Sigmoid colon (tissue), 4 donors: Measurements from ENCODE around the gene EXOC6B.

Experiments
- POLR2AphosphoS5 ChIP-seq, 4 donors: sonication (generic); formaldehyde crosslinking; IDR thresholded peaks; one replicate each; pipeline ENCODE4 v1.6.1; 2017; ENCODE audit warnings: antibody characterized with exemption in 4 of 4
- TF ChIP-seq, protein P1 (sequence below), 4 experiments: fragments of 450-650 bp in 3 of 4; fragments of 200-600 bp in 1 of 4; IDR thresholded peaks; one replicate each; pipeline ENCODE4 v1.5.1; 2016 to 2019; ENCODE audit warnings: antibody characterized with exemption in 4 of 4, mild to moderate bottlenecking in 3 of 4, moderate library complexity in 2 of 4

DNA sequence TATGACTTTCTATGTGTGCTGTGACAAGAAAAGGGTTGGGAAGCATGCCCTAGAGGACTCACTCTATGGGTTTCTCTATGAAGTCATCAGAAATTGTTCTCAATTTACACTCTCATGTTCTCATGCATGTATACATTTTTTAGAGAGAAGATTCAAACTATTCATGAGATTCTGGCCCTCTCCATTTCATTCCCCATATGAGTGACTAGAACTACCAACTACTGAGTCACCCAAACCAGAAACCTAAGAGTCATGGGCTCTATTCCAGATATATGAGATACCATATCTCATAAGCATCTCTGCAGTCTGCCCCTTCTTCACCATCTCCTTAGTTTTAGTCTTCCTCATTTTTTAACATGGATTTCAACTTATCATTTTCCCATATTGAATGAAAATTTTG, 87.7 kb downstream of the EXOC6B start:
- TF ChIP-seq, protein P1, sequence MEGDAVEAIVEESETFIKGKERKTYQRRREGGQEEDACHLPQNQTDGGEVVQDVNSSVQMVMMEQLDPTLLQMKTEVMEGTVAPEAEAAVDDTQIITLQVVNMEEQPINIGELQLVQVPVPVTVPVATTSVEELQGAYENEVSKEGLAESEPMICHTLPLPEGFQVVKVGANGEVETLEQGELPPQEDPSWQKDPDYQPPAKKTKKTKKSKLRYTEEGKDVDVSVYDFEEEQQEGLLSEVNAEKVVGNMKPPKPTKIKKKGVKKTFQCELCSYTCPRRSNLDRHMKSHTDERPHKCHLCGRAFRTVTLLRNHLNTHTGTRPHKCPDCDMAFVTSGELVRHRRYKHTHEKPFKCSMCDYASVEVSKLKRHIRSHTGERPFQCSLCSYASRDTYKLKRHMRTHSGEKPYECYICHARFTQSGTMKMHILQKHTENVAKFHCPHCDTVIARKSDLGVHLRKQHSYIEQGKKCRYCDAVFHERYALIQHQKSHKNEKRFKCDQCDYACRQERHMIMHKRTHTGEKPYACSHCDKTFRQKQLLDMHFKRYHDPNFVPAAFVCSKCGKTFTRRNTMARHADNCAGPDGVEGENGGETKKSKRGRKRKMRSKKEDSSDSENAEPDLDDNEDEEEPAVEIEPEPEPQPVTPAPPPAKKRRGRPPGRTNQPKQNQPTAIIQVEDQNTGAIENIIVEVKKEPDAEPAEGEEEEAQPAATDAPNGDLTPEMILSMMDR (IDR thresholded peaks at IDR 0.05), result no peak
- TF ChIP-seq POLR2AphosphoS5 (IDR thresholded peaks at IDR 0.05), result no peak
